HepG2 (cell line): ENCODE results near the gene VWA1. TPM values are rescaled to one million over a fixed set of nuclear protein-coding genes. Genes with fewer than 3 reads are reported as not detected.

Experiments
- BCL3 ChIP-seq: sonication (generic); formaldehyde crosslinking; IDR thresholded peaks from 2 replicates; pipeline ENCODE4 v1.5.1; 2020; ENCODE audit warnings: mild to moderate bottlenecking, missing genetic modification reagents, moderate library complexity
- GLI4 ChIP-seq: sonication (generic); formaldehyde crosslinking; IDR thresholded peaks from 2 replicates; pipeline ENCODE4 v1.5.1; 2020; ENCODE audit warnings: missing genetic modification reagents, mild to moderate bottlenecking, moderate library complexity, borderline replicate concordance
- HNRNPL ChIP-seq: fragments of 200-400 bp; formaldehyde crosslinking; IDR thresholded peaks from 2 replicates; pipeline ENCODE4 v1.6.1; 2017; ENCODE audit warnings: mild to moderate bottlenecking, low read depth, low read length
- KLF6 ChIP-seq: IDR thresholded peaks from 2 replicates; pipeline ENCODE4 v1.8.0; 2016; ENCODE audit warnings: missing biosample characterization, missing genetic modification reagents
- LBX2 ChIP-seq: sonication (generic); formaldehyde crosslinking; IDR thresholded peaks from 2 replicates; pipeline ENCODE4 v1.5.0; 2020; ENCODE audit warnings: missing genetic modification reagents, mild to moderate bottlenecking, borderline replicate concordance
- MTA1 ChIP-seq: sonication (generic); formaldehyde crosslinking; IDR thresholded peaks from 2 replicates; pipeline ENCODE4 v1.4.0; 2020; ENCODE audit warnings: missing genetic modification reagents, mild to moderate bottlenecking, borderline replicate concordance
- NCOR1 ChIP-seq: fragments of 200-600 bp; sonication (generic); IDR thresholded peaks from 2 replicates; pipeline ENCODE4 v1.7.0; 2017; ENCODE audit warnings: antibody characterized with exemption, low read length, borderline replicate concordance
- RBM22 ChIP-seq: fragments of 200-400 bp; formaldehyde crosslinking; optimal IDR thresholded peaks from 2 replicates; pipeline ENCODE3; 2017; ENCODE audit warnings: mild to moderate bottlenecking, low read length, moderate library complexity
- REL ChIP-seq: sonication (generic); formaldehyde crosslinking; conservative IDR thresholded peaks from 2 replicates; pipeline ENCODE4 v1.8.0; 2022; ENCODE audit warnings: mild to moderate bottlenecking, missing genetic modification reagents, moderate library complexity
- RXRB ChIP-seq: IDR thresholded peaks from 2 replicates; pipeline ENCODE4 v1.6.1; 2016; ENCODE audit warnings: borderline replicate concordance, missing genetic modification reagents, missing compliant biosample characterization
- THAP11 ChIP-seq: IDR thresholded peaks from 2 replicates; pipeline ENCODE4 v1.6.1; 2016; ENCODE audit warnings: missing biosample characterization, missing genetic modification reagents
- ZNF18 ChIP-seq: sonication (generic); formaldehyde crosslinking; IDR thresholded peaks from 2 replicates; pipeline ENCODE4 v1.8.0; 2022; ENCODE audit warnings: mild to moderate bottlenecking, missing genetic modification reagents; ENCODE audit not compliant: insufficient replicate concordance
- ZNF296 ChIP-seq: sonication (generic); formaldehyde crosslinking; conservative IDR thresholded peaks from 2 replicates; pipeline ENCODE4 v1.5.0; 2020; ENCODE audit warnings: mild to moderate bottlenecking, missing genetic modification reagents
- ZNF564 ChIP-seq: sonication (generic); formaldehyde crosslinking; IDR thresholded peaks from 2 replicates; pipeline ENCODE4 v1.8.1; 2023; ENCODE audit warnings: mild to moderate bottlenecking, missing genetic modification reagents
- ZNF569 ChIP-seq: sonication (generic); formaldehyde crosslinking; IDR thresholded peaks from 2 replicates; pipeline ENCODE4 v1.5.0; 2020; ENCODE audit warnings: mild to moderate bottlenecking, missing genetic modification reagents, moderate library complexity, borderline replicate concordance
- ZNF572 ChIP-seq: sonication (generic); formaldehyde crosslinking; IDR thresholded peaks from 2 replicates; pipeline ENCODE4 v1.5.1; 2020; ENCODE audit warnings: mild to moderate bottlenecking, missing genetic modification reagents
- ZNF574 ChIP-seq: sonication (generic); formaldehyde crosslinking; IDR thresholded peaks from 2 replicates; pipeline ENCODE4 v1.4.0; 2020; ENCODE audit warnings: missing genetic modification reagents
- ZNF629 ChIP-seq: sonication (generic); formaldehyde crosslinking; conservative IDR thresholded peaks from 2 replicates; pipeline ENCODE4 v1.5.0; 2020; ENCODE audit warnings: missing genetic modification reagents
- ZNF777 ChIP-seq: sonication (generic); formaldehyde crosslinking; IDR thresholded peaks from 2 replicates; pipeline ENCODE4 v1.4.0; 2020; ENCODE audit warnings: missing genetic modification reagents
- polyA plus RNA-seq, 8 experiments: library from polyadenylated mRNA; depleted of rRNA in 3 of 8; stranded (reverse) in 7 of 8; unstranded in 1 of 8; fragments of >200 nt; fragmentation: Illumina TruSeq in 4 of 8; extraction: Trizol in 4 of 8; gene quantifications; 2 replicates each; pipeline versions ENCODE4 v1.2.1 to v1.2.3, GENCODE V29; 2011 to 2016; ENCODE audit warnings: low read depth in 4 of 8, missing spikeins in 1 of 8, mixed read lengths in 1 of 8; ENCODE audit not compliant: insufficient read depth in 1 of 8
- total RNA-seq, 5 experiments: library from RNA; depleted of rRNA; stranded (reverse); fragments of >200 nt; fragmentation: Illumina TruSeq; extraction: Trizol; gene quantifications; 2 replicates each; pipeline ENCODE4 v1.2.3, GENCODE V29; 2016; ENCODE audit warnings: low read depth in 1 of 5
- TF ChIP-seq, protein P1 (sequence below): sonication (generic); formaldehyde crosslinking; IDR thresholded peaks from 2 replicates; pipeline ENCODE4 v1.9.0; 2022; ENCODE audit warnings: missing genetic modification reagents, mild to moderate bottlenecking, borderline replicate concordance
- TF ChIP-seq, protein P2 (sequence below): IDR thresholded peaks from 2 replicates; pipeline ENCODE4 v1.6.1; 2018; ENCODE audit warnings: missing genetic modification reagents

The VWA1 gene
- total and polyA plus RNA-seq, 2 of the 13 experiments (the other 11 are each of a cell fraction or from before 2014, with no cell fraction given) = 40.9 to 57.5 TPM

- TF ChIP-seq BCL3 (CRISPR knock-in tag) (0 out of 2 replicates have a peak, but pooled peaks have one; percentile 69), MTA1 (CRISPR knock-in tag) (no peak; the same call in 1 of the 2 replicates), ZNF572 (CRISPR knock-in tag) (no peak), ZNF569 (CRISPR knock-in tag) (no peak), THAP11 (CRISPR knock-in tag) (peak; percentile 73; the same call in 1 of the 2 replicates), LBX2 (CRISPR knock-in tag) (0 out of 2 replicates have a peak, but pooled peaks have one; percentile 25), ZNF296 (CRISPR knock-in tag) (peak; percentile 97), ZNF629 (CRISPR knock-in tag) (no peak), NCOR1 (no peak; the same call in 1 of the 2 replicates), REL (CRISPR knock-in tag) (0 out of 2 replicates have a peak, but pooled peaks have one; percentile 9), RXRB (CRISPR knock-in tag) (peak; percentile 83), RBM22 (no peak), ZNF777 (CRISPR knock-in tag) (0 out of 2 replicates have a peak, but pooled peaks have one; percentile 17), ZNF18 (CRISPR knock-in tag) (peak; percentile 61), HNRNPL (peak; percentile 90), GLI4 (CRISPR knock-in tag) (peak; percentile 75; the same call in 1 of the 2 replicates), ZNF564 (CRISPR knock-in tag) (peak; percentile 76; the same call in 1 of the 2 replicates), KLF6 (CRISPR knock-in tag) (peak; percentile 79; the same call in 1 of the 2 replicates), ZNF574 (peak; percentile 73)
- TF ChIP-seq, protein P1, sequence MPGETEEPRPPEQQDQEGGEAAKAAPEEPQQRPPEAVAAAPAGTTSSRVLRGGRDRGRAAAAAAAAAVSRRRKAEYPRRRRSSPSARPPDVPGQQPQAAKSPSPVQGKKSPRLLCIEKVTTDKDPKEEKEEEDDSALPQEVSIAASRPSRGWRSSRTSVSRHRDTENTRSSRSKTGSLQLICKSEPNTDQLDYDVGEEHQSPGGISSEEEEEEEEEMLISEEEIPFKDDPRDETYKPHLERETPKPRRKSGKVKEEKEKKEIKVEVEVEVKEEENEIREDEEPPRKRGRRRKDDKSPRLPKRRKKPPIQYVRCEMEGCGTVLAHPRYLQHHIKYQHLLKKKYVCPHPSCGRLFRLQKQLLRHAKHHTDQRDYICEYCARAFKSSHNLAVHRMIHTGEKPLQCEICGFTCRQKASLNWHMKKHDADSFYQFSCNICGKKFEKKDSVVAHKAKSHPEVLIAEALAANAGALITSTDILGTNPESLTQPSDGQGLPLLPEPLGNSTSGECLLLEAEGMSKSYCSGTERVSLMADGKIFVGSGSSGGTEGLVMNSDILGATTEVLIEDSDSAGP (CRISPR knock-in tag) = peak; percentile 44
- TF ChIP-seq, protein P2, sequence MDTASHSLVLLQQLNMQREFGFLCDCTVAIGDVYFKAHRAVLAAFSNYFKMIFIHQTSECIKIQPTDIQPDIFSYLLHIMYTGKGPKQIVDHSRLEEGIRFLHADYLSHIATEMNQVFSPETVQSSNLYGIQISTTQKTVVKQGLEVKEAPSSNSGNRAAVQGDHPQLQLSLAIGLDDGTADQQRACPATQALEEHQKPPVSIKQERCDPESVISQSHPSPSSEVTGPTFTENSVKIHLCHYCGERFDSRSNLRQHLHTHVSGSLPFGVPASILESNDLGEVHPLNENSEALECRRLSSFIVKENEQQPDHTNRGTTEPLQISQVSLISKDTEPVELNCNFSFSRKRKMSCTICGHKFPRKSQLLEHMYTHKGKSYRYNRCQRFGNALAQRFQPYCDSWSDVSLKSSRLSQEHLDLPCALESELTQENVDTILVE = peak; percentile 71
Observed at GRCh38 chr1:1431845-1432273, 3.6 kb upstream of the VWA1 start (continued).
